ENCODE measurements around the gene NCOA1.
"Not testable (repeated sequence)": the region's sequence is repeated elsewhere in the genome, so short reads cannot be mapped to it uniquely, and the experiment has no call there.

The NCOA1 gene

GRCh38 chr2:24541621-24542020, 50.6 kb downstream of the NCOA1 start:
- DNase-seq, result no peak

DNA sequence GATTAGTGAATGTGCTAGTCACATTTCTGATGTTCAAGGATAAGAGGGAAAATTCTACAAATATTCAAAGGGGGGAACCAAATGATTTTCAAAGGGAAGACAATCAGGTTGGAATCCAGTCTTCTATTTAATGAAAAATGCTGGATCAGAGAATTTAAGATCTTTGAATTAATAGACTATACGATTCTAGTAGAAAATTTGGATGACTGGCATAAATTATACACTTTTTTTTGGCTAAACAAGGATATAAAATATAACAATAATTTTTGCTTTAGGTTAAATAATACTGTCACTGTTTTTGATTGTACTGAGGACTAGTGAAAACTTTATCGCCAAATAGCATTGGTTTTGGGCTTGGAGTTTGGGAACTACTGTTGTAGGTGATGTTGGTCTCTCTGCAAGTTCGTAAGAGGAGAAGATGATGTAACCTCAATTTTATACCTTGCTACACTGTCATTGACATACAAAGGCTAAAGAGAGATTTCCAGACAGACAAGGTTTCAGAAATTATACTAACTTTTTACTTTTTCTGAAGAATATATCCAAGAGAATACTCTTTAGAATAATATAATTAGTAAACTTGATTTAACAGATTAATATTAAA, 51.3 kb downstream of the NCOA1 start:
- no peak for DNase-seq

DNA sequence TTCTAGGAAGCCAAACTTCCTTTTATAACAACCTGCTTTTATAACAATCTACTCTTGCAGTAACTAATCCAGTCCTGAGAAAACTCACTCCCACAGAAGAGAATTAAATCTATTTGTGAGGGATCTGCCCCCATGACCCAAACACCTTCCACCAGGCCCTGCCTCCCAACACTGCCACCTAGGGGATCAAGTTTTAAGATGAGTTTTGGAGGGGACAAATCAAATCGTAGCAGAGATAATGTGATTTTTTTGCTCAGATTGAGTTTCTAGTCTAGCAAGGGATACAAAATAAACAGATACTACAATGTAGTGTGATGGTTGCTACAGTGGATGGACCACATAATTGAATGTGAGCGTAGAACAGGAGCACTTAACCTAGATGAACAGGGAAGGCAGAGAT, 52.2 kb downstream of the NCOA1 start:
- no peak for DNase-seq

DNA sequence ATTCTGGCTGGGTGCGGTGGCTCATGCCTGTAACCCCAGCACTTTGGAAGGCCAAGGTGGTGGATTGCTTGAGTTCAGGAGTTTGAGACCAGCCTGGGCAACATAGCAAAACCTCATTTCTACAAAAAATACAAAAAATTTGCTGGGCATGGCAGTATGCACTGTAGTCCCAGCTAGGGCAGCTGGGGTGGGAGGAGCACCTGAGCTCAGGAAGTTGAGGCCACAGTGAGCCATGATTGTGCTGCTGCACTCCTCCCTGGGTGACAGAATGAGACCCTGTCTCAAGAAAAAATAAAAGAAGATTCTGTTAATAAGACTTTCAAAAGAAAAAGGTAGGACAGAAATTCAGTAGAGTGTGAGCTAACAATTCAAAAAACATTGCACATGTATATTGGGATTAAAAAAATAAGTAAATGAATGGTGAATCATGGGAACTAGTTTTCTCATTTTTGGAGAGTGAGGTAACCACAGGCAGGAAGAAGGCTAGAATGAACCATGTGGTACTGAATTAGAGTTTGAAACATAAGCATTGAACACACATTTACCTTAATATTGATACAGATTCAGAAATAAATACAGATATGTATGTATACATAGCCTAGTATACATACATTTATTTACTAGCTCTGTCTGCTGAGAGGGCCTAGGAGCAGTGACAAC, 53.5 kb downstream of the NCOA1 start:
- DNase-seq, result no peak

DNA sequence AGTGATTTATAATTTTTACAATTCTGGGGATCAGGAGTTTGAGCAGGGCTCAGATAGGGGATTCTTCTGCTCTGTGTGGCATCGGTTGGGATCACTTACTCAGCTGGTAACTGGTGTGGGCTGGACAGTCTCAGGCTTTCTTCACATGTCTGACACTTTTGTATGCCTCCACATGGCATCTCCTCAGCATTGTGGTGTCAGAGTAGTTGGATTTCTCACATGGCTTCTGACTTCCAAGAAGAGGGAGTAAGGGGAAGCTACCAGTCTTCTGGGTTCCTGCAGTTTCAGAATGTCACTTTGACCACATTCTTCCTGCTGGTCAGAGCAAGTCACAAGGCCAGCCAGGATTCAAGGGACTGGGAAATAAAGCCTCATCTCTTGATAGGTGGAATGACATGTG, 55.6 kb downstream of the NCOA1 start:
- no peak for DNase-seq

GRCh38 chr2:24548058-24548457, 57.0 kb downstream of the NCOA1 start:
- no peak for DNase-seq

- DNase-seq, result not testable (repeated sequence)
These were observed 59.2 kb downstream of the NCOA1 start for GRCh38 chr2:24550301-24550700.

- DNase-seq, result no peak
These were observed 60.0 kb downstream of the NCOA1 start for GRCh38 chr2:24551016-24551415.

GRCh38 chr2:24552836-24553235, 61.8 kb downstream of the NCOA1 start:
- DNase-seq, result no peak

DNA sequence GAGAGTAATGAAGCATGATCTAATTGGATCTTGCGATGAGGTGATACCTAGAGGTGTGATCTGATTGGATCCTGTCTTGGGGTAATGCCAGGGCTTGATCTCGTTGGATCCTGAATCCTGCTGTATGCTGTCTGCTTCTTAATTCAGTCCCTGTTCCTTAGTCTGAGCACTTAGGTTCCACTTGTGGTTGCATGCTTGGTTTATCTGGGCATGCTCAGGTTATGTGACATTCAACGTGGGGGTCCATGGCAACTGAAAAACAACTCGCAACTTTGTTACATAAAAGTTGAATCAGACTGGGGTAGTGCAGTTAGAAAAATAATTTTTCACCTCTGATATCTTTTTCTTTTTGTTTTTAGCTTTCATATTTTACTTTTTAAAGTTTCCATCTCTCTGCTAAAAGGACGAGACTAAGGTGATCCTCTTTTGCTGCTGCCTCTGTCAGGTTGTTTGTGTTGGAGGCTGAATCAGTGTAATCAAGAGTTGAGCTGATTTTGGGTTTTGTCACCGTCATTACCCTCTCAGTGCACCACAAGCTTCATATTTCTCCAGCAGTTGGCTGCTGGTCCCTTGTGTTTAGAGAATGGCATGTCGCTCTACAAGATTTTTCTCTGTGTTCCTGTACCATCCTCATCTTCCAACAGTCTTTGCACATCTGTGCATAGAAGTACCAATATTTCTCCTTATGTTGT, 67.9 kb downstream of the NCOA1 start:
- DNase-seq, result no peak

DNA sequence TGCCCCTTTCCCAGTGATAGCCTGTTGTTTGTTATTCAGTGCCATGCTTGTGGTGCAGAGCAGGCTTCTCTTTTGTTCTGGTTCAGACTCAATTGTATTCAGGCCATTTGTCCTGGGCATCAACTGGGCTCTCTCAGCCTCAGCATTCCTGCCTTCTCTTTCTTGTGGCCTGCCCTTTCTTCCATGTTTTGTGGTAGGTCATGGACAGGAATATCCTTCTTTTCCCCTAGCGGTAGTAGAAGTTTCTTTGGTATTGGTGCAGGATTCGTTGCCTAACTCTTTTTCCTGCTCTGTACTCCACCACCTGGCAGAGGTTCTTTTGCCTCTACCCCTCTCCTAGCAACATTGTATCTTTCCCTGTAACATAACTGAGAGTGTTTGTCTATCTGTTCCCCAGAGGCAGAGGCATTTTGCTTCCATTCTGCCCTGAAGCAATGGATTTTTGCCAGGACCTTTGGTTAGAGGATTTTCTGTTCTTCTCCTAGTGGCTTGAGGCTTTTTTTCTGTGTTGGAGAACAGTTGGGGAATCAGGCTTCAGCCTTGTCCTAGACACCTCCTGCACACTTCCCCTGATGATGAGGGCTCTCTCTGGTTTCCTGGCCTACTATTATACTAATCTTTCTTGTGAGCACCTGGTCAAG, 68.5 kb downstream of the NCOA1 start:
- peak; percentile 9 for DNase-seq

DNA sequence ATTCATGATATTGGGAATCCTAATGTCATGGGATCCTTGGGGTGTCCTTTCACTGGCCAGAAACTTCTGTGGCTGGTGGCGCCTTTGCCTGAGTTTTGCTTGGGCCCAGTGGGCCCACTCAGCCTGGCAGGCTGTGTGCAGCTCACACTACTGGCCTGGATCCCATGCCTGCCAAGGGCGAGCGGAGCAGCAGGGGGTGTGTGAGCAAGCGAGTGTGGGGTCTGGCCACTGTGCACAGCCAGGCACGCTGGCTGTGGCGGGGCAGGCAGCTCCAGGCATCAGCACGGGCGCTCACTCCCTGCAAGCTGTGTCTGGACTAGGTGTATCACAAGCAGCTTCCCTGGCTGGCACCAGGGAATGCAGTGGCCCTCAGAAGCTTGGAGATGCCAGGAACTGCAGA, 74.5 kb downstream of the NCOA1 start:
- DNase-seq, result no peak

DNA sequence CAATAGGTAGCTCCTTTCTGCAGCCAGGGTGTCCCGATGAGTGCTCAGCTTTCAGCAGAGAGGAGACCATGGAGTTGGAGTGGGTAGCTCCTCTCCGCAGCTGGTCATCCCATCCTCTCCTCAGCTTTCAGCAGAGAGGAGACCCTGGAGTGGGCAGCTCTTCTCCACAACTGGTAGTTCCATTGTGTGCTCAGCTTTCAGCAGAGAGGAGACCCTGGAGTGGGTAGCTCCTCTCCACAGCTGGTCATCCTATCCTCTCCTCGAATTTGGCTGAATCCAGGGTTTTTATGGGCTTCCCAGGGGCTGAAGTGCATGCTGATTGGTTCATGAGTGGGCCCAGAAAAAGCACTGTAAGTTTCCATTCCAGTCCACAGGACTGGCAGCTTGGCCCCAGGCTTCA, 75.2 kb downstream of the NCOA1 start:
- DNase-seq, result no peak

GRCh38 chr2:24566630-24567029, 75.6 kb downstream of the NCOA1 start:
- no peak for DNase-seq

DNA sequence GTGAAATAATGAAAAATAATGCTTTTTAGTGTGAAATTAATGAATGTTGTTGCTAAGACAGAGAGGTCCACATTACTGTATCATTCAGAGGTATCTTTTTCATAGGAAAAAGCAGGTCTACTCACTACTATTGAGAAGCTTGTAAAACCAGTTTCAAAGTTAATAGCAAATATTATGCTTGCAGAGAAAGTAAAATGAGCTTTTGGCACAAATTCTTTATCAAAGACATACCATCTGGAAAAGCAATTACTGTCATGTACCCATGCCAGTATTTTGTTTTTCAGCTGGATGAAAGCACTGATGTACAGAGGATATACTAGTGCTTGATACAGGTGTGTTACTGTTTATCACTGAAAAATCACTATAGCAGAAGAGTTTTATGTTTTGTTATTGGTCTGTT, 77.5 kb downstream of the NCOA1 start:
- DNase-seq, result no peak

- DNase-seq, result not testable (repeated sequence)
These were observed 78.5 kb downstream of the NCOA1 start for GRCh38 chr2:24569565-24569964.

- no peak for DNase-seq
These were observed 79.2 kb downstream of the NCOA1 start for GRCh38 chr2:24570225-24570624.

- no peak for DNase-seq
These were observed 80.9 kb downstream of the NCOA1 start for GRCh38 chr2:24571828-24572442.

- DNase-seq, result no peak
These were observed 85.1 kb downstream of the NCOA1 start for GRCh38 chr2:24576146-24576545.

GRCh38 chr2:24576617-24577016, 85.6 kb downstream of the NCOA1 start:
- DNase-seq, result no peak

- DNase-seq, result no peak
These were observed 86.4 kb downstream of the NCOA1 start for GRCh38 chr2:24577481-24577880.

DNA sequence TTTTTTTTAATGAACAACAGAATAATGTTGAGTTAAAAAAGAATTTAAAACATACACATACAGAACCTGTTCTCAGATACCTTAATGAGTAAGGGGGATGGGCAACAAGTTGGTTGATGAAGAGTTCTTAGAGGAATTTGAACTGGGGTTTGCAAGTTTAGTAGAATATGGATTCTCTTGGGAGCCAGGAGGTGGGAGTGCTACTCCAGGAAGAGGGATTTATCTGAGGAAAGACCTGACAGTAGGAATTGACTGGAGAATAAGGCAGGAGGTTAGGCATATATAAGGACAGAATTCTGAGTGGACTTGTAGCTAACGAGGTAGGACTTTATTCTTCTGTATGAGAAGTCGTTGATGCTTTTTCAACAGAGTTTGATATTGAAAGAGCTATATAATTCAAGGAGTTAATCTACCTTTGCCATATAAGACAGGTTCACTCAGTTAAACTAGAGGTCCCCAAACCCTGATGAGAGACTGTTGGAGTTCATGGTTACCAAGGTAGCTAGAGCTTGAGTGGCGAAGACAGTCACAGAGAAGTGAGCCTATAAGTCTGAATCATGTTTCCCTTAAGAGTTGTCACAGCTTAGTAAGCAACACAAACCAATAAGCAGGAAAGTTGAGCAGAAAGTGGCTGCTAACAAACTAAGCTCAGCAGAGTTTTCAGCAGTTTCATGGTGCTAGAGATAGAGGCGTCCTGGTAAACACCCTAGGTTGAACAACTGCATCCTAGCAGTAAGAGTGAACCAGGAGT, 88.2 kb downstream of the NCOA1 start:
- no peak for DNase-seq

DNA sequence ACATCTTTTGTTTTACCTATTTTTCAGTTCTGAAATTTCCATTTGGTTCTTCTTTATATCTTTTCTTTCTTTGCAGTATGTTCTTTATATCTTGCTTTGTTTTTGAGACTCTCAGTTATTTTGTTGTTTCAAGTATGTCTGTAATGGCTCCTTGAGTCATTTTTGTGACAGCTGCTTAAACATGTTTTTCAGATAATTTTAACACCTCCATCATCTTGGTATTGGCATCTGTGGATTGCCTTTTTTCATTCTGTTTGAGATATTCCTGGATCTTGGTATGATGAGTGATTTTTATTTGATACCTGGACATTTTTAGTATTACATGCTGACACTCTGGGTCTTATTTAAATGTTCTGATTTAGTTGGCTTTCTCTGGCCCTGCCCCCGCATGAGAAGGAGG, 89.5 kb downstream of the NCOA1 start:
- no peak for DNase-seq

Measured in eye (tissue), 1 donor.